GM23248 (cell line): ENCODE data around the gene HECTD4. TPM values are rescaled to one million over a fixed set of nuclear protein-coding genes. Genes with fewer than 3 reads are reported as not detected.

ENCODE experiments used
- DNase-seq: peaks from one replicate; pipeline ENCODE4 v3.0.0-alpha.2; 2015
- H2AFZ ChIP-seq: fragments of 200-600 bp; sonication (generic); 2 replicates; pipeline ENCODE4 v1.6.1; 2016; ENCODE audit warnings: antibody characterized with exemption
- H3F3A ChIP-seq: fragments of 200-600 bp; sonication (generic); 2 replicates; pipeline ENCODE4 v1.6.1; 2016; ENCODE audit warnings: mild to moderate bottlenecking, antibody characterized with exemption, mixed run types; ENCODE audit not compliant: insufficient read depth
- H3K27ac ChIP-seq: fragments of 200-600 bp; sonication (generic); 2 replicates; pipeline ENCODE4 v1.5.1; 2016; ENCODE audit warnings: mild to moderate bottlenecking
- H3K27me3 ChIP-seq: fragments of 200-600 bp; sonication (generic); replicated peaks from 2 replicates; pipeline ENCODE4 v1.6.1; 2016; ENCODE audit warnings: mild to moderate bottlenecking; ENCODE audit not compliant: insufficient read depth
- H3K36me3 ChIP-seq: fragments of 200-600 bp; sonication (generic); 2 replicates; pipeline ENCODE4 v1.6.1; 2016; ENCODE audit warnings: low read depth, mild to moderate bottlenecking
- H3K4me1 ChIP-seq: fragments of 200-600 bp; sonication (generic); 2 replicates; pipeline ENCODE4 v1.6.1; 2016; ENCODE audit warnings: mild to moderate bottlenecking; ENCODE audit not compliant: insufficient read depth
- H3K4me2 ChIP-seq: fragments of 200-600 bp; sonication (generic); one replicate; pipeline ENCODE4 v1.6.1; 2016; ENCODE audit warnings: mild to moderate bottlenecking; ENCODE audit not compliant: unreplicated experiment
- H3K4me3 ChIP-seq: fragments of 200-600 bp; sonication (generic); 2 replicates; pipeline ENCODE4 v1.5.1; 2016; ENCODE audit warnings: mild to moderate bottlenecking
- H3K79me2 ChIP-seq: fragments of 200-600 bp; sonication (generic); 2 replicates; pipeline ENCODE4 v1.6.1; 2016; ENCODE audit warnings: mild to moderate bottlenecking; ENCODE audit not compliant: insufficient read depth
- H3K9ac ChIP-seq: fragments of 200-600 bp; sonication (generic); 2 replicates; pipeline ENCODE4 v1.6.1; 2016; ENCODE audit warnings: mild to moderate bottlenecking
- H3K9me2 ChIP-seq: fragments of 200-600 bp; sonication (generic); 2 replicates; pipeline ENCODE4 v1.6.1; 2016; ENCODE audit warnings: mixed run types, mild to moderate bottlenecking, moderate library complexity; ENCODE audit not compliant: insufficient read depth
- H3K9me3 ChIP-seq: fragments of 200-600 bp; sonication (generic); one replicate; pipeline ENCODE4 v1.6.1; 2017; ENCODE audit warnings: low read depth
- H4K20me1 ChIP-seq: fragments of 200-600 bp; sonication (generic); 2 replicates; pipeline ENCODE4 v1.6.0; 2016; ENCODE audit not compliant: insufficient read depth
- EZH2 ChIP-seq: fragments of 200-600 bp; sonication (generic); IDR thresholded peaks from 2 replicates; pipeline ENCODE4 v1.6.1; 2018; ENCODE audit warnings: antibody characterized with exemption, mild to moderate bottlenecking; ENCODE audit not compliant: insufficient read depth, poor library complexity, severe bottlenecking
- EZH2phosphoT487 ChIP-seq: fragments of 200-600 bp; sonication (generic); IDR thresholded peaks from 2 replicates; pipeline ENCODE4 v1.6.1; 2018; ENCODE audit warnings: antibody characterized with exemption, moderate library complexity, mild to moderate bottlenecking, low read depth; ENCODE audit not compliant: insufficient read depth
- WGBS, 2 experiments: methylation state at CpG; one replicate each; pipeline ENCODE4 v1.1.6; 2015 to 2017; ENCODE audit warnings: low lambda C conversion rate in 2 of 2, low coverage in 1 of 2; ENCODE audit errors: missing lambda C conversion rate in 2 of 2; 5-methylcytosine and 5-hydroxymethylcytosine counted together
- in situ Hi-C: fragments of 300-500 bp; cut with MboI; formaldehyde crosslinking; loops from 2 replicates; pipeline ENCODE4 v1.15.0; 2020
- polyA plus RNA-seq: library from polyadenylated mRNA; unstranded; fragments of >200 nt; fragmentation: Nextera tagmentation; extraction: Ambion mirVana; gene quantifications from 2 replicates; pipeline ENCODE4 v1.2.1, GENCODE V29; 2016
- total RNA-seq: library from RNA; depleted of rRNA; stranded (reverse); fragments of >200 nt; shearing (Covaris generic); gene quantifications from 2 replicates; pipeline ENCODE4 v1.2.3, GENCODE V29; 2014

Gene HECTD4
- total and polyA plus RNA-seq, 2 experiments from 2014 or later, result 7.5 to 8.9 TPM

GRCh38 chr12:112169966-112170365 lies 212.3 kb downstream of the HECTD4 start:
- Histone ChIP-seq H3K4me3 (no peak overlapping the region), H4K20me1 (no peaks in the 10 kb centered on the region), H3K36me3 (no peaks in the 10 kb centered on the region), H3K4me1 (no peaks in the 10 kb centered on the region), H3K4me2 (no peak overlapping the region), H3K27me3 (no peaks in the 10 kb centered on the region), H3K9ac (no peak overlapping the region), H3K27ac (no peak overlapping the region), H3F3A (no peaks in the 10 kb centered on the region), H3K9me3 (no peaks in the 10 kb centered on the region), H2AFZ (no peak overlapping the region), H3K9me2 (no peaks in the 10 kb centered on the region), H3K79me2 (no peaks in the 10 kb centered on the region)
- in situ Hi-C loops, result no loop called here
- DNase-seq, result no peak
- WGBS, 2 experiments, result 84 to 87% methylated on average over 7 of the region's 7 CpGs
- TF ChIP-seq EZH2 (no peak), EZH2phosphoT487 (no peak)

- Histone ChIP-seq H3K9me2 (no peaks in the 10 kb centered on the region), H3K9me3 (no peaks in the 10 kb centered on the region), H3K9ac (no peak overlapping the region), H3K4me3 (no peak overlapping the region), H2AFZ (no peak overlapping the region), H3K4me1 (no peaks in the 10 kb centered on the region), H3K27me3 (no peaks in the 10 kb centered on the region), H3K36me3 (no peaks in the 10 kb centered on the region), H4K20me1 (no peaks in the 10 kb centered on the region), H3F3A (no peaks in the 10 kb centered on the region), H3K79me2 (no peaks in the 10 kb centered on the region), H3K4me2 (no peak overlapping the region), H3K27ac (no peak overlapping the region)
- in situ Hi-C loops, result no loop called here
- TF ChIP-seq EZH2 (no peak), EZH2phosphoT487 (no peak)
- 89 to 90% methylated on average over 16 to 19 of the region's 19 CpGs for WGBS, 2 experiments
- DNase-seq, result no peak
Observed at GRCh38 chr12:112169161-112169872, 212.9 kb downstream of the HECTD4 start.

- Histone ChIP-seq H3K36me3 (no peaks in the 10 kb centered on the region), H3K9ac (no peak overlapping the region), H3K79me2 (no peaks in the 10 kb centered on the region), H4K20me1 (no peaks in the 10 kb centered on the region), H3K4me2 (no peak overlapping the region), H3K27ac (no peak overlapping the region), H3K4me3 (no peak overlapping the region), H2AFZ (no peak overlapping the region), H3K27me3 (no peaks in the 10 kb centered on the region), H3F3A (no peaks in the 10 kb centered on the region), H3K9me3 (no peaks in the 10 kb centered on the region), H3K9me2 (no peaks in the 10 kb centered on the region), H3K4me1 (no peaks in the 10 kb centered on the region)
- in situ Hi-C loops, result no loop called here
- WGBS, 2 experiments, result 81 to 83% methylated on average over 8 of the region's 8 CpGs
- no peak for DNase-seq
- TF ChIP-seq EZH2, result no peak
- TF ChIP-seq EZH2phosphoT487, result no peak
Observed at GRCh38 chr12:112168561-112168971, 213.7 kb downstream of the HECTD4 start.

- in situ Hi-C loops, result no loop called here
- no peaks in the 10 kb centered on the region for H3K36me3 ChIP-seq
- WGBS, 2 experiments, result 91 to 92% methylated on average over 32 of the region's 32 CpGs
Observed at GRCh38 chr12:112167718-112168525, 214.3 kb downstream of the HECTD4 start.

More at GRCh38 chr12:112167718-112168525, 214.3 kb downstream of the HECTD4 start:
- TF ChIP-seq EZH2phosphoT487 (no peak), EZH2 (no peak)
- Histone ChIP-seq H3K4me3 (no peak overlapping the region), H4K20me1 (no peaks in the 10 kb centered on the region), H3K27me3 (no peaks in the 10 kb centered on the region), H3K9me3 (no peaks in the 10 kb centered on the region), H3F3A (no peaks in the 10 kb centered on the region), H3K9me2 (no peaks in the 10 kb centered on the region), H3K27ac (no peak overlapping the region), H3K4me1 (no peaks in the 10 kb centered on the region), H3K9ac (no peak overlapping the region), H2AFZ (no peak overlapping the region), H3K4me2 (no peak overlapping the region), H3K79me2 (no peaks in the 10 kb centered on the region)
- DNase-seq, result no peak
